Omental fat pad (tissue), 4 donors: ENCODE measurements around the gene IRF1. TPM values are rescaled to one million over a fixed set of nuclear protein-coding genes. Genes with fewer than 3 reads are reported as not detected.

Source experiments
- ATAC-seq: fragments of 150-250 bp; one replicate; pipeline ENCODE4 v1.9.1; 2016; ENCODE audit warnings: mild to moderate bottlenecking, moderate library complexity; ENCODE audit not compliant: low FRiP score
- DNase-seq: peaks from one replicate; pipeline ENCODE4 v3.0.0-alpha.2; 2019; ENCODE audit warnings: low spot score
- CTCF ChIP-seq, 3 donors: fragments of 450-650 bp; IDR thresholded peaks; one replicate each; pipeline ENCODE4 v1.5.1; 2016 to 2017; ENCODE audit warnings: antibody characterized with exemption in 3 of 3, mild to moderate bottlenecking in 3 of 3, moderate library complexity in 2 of 3
- total RNA-seq, 4 donors: library from RNA; depleted of rRNA; stranded (reverse); fragments of >200 nt; gene quantifications; one replicate each; pipeline ENCODE4 v1.1.0, GENCODE V29; 2016

Gene IRF1
- total RNA-seq, 4 donors from 2014 or later = 23.5 to 172 (median 133) TPM

- ATAC-seq (no peak), DNase-seq (peak; percentile 17)
- no peak for TF ChIP-seq CTCF (IDR thresholded peaks at IDR 0.05)
Measured at GRCh38 chr5:132473019-132473531, 17.5 kb downstream of the IRF1 start.

- ATAC-seq (no peak), DNase-seq (no peak)
- no peak for TF ChIP-seq CTCF (IDR thresholded peaks at IDR 0.05)
Measured at GRCh38 chr5:132472431-132472830, 18.1 kb downstream of the IRF1 start.

GRCh38 chr5:132471944-132472343 is 18.6 kb downstream of the IRF1 start:
- DNase-seq = no peak
- no peak for TF ChIP-seq CTCF (IDR thresholded peaks at IDR 0.05)

GRCh38 chr5:132471151-132471907 is 19.2 kb downstream of the IRF1 start:
- ATAC-seq (no peak), DNase-seq (peak; percentile 13)
- TF ChIP-seq CTCF (IDR thresholded peaks at IDR 0.05) = no peak

More at GRCh38 chr5:132471944-132472343, 18.6 kb downstream of the IRF1 start:
- no peak for ATAC-seq

GRCh38 chr5:132470596-132470995 is 20.0 kb downstream of the IRF1 start:
- DNase-seq (no peak), ATAC-seq (no peak)
- no peak for TF ChIP-seq CTCF (IDR thresholded peaks at IDR 0.05)

- DNase-seq (no peak), ATAC-seq (no peak)
Measured at GRCh38 chr5:132470010-132470392, 20.6 kb downstream of the IRF1 start.

More at GRCh38 chr5:132470010-132470392, 20.6 kb downstream of the IRF1 start:
- TF ChIP-seq CTCF (IDR thresholded peaks at IDR 0.05) = no peak
